MCF 10A (cell line): ENCODE measurements around the gene MINK1. TPM values are rescaled to one million over a fixed set of nuclear protein-coding genes. Genes with fewer than 3 reads are reported as not detected.

Experiments used
- BruUV-seq: library from RNA; stranded (reverse); fragments of 400-500 nt; replicated peaks from 2 replicates; lab custom pipeline; 2021; lab: Mats Ljungman, UMichigan
- CTCF ChIA-PET: fragments of 300-600 bp; sonication (Branson Sonifier 250); formaldehyde crosslinking; extraction: SDS; loops from one replicate; lab custom pipeline; 2021; ENCODE audit warnings: antibody characterized with exemption, inconsistent platforms; lab: Yijun Ruan, JAX
- POLR2A ChIA-PET: fragments of 300-600, 350-650 bp; sonication (Branson Sonifier 250); formaldehyde crosslinking; extraction: SDS; loops from one replicate; lab custom pipeline; 2020; ENCODE audit warnings: antibody characterized with exemption, inconsistent platforms; lab: Yijun Ruan, JAX
- DNase-seq: peaks from one replicate; pipeline ENCODE4 v3.0.0-alpha.2; 2018; ENCODE audit not compliant: unreplicated experiment
- H3K27ac Mint-ChIP-seq: one replicate; pipeline ENCODE4 v1.8.0; 2022; ENCODE audit warnings: mild to moderate bottlenecking, low read depth, mixed read lengths; ENCODE audit not compliant: unreplicated experiment
- H3K27me3 Mint-ChIP-seq: one replicate; pipeline ENCODE4 v1.8.0; 2022; ENCODE audit warnings: mixed read lengths; ENCODE audit not compliant: insufficient read depth, unreplicated experiment
- H3K36me3 Mint-ChIP-seq: one replicate; pipeline ENCODE4 v1.8.0; 2022; ENCODE audit warnings: mild to moderate bottlenecking, moderate library complexity, mixed read lengths; ENCODE audit not compliant: insufficient read depth, unreplicated experiment
- H3K4me1 Mint-ChIP-seq: one replicate; pipeline ENCODE4 v1.8.0; 2022; ENCODE audit warnings: mixed read lengths; ENCODE audit not compliant: insufficient read depth, unreplicated experiment
- H3K4me3 Mint-ChIP-seq: one replicate; pipeline ENCODE4 v1.8.0; 2022; ENCODE audit warnings: mild to moderate bottlenecking, moderate library complexity, mixed read lengths; ENCODE audit not compliant: unreplicated experiment
- H3K9me3 Mint-ChIP-seq: one replicate; pipeline ENCODE4 v1.8.0; 2022; ENCODE audit warnings: mixed read lengths; ENCODE audit not compliant: unreplicated experiment
- intact Hi-C: fragments of 100-400 bp; cut with micrococcal nuclease; formaldehyde crosslinking; loops from 2 replicates; pipeline ENCODE4 v1.14.1; 2022
- total RNA-seq: library from RNA; stranded (reverse); gene quantifications from 2 replicates; pipeline ENCODE4 v1.2.3, GENCODE V29; 2022
- TF ChIP-seq, protein P1 (sequence below): fragments of 200-600 bp; IDR thresholded peaks from one replicate; pipeline ENCODE4 v1.8.0; 2022; ENCODE audit warnings: antibody characterized with exemption, mild to moderate bottlenecking; ENCODE audit not compliant: unreplicated experiment

The MINK1 gene
- total RNA-seq, 1 experiment from 2014 or later: 124 TPM

DNA sequence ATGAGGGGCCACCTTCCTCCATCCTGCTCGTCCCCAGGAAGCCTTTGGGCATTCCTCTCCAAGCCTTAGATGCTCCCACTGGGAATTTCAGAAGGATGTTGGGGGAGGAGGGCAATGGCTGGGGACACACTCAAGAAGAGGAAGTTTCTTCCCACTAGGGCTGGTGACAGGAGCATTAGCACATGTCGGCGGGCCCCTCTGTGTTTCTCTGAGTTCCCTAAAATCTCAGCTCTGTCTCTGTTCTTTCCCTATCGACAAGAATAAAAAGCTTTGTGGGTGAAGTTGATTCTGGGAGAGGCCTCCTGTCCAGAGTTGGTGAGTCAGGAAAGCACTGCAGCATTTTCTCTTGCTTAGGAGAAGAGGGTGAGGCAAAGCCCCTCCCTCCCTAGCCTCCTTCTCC lies 46.5 kb downstream of the MINK1 start:
- ChIA-PET POLR2A (no interaction called here), CTCF (interaction anchor here (0.7 to 12.8 kb wide), 2 partner anchors 92 to 130 kb away, joined by 3 to 88 read pairs; partner anchors contain the start of genes GLTPD2 and VMO1)
- no peaks in the 10 kb centered on the region for H3K27me3 Mint-ChIP-seq
- DNase-seq: no peak
- intact Hi-C loops: no loop called here
- H3K27ac Mint-ChIP-seq: no peak overlapping the region
- TF ChIP-seq, protein P1, sequence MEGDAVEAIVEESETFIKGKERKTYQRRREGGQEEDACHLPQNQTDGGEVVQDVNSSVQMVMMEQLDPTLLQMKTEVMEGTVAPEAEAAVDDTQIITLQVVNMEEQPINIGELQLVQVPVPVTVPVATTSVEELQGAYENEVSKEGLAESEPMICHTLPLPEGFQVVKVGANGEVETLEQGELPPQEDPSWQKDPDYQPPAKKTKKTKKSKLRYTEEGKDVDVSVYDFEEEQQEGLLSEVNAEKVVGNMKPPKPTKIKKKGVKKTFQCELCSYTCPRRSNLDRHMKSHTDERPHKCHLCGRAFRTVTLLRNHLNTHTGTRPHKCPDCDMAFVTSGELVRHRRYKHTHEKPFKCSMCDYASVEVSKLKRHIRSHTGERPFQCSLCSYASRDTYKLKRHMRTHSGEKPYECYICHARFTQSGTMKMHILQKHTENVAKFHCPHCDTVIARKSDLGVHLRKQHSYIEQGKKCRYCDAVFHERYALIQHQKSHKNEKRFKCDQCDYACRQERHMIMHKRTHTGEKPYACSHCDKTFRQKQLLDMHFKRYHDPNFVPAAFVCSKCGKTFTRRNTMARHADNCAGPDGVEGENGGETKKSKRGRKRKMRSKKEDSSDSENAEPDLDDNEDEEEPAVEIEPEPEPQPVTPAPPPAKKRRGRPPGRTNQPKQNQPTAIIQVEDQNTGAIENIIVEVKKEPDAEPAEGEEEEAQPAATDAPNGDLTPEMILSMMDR: no peak
- no peaks in the 10 kb centered on the region for H3K9me3 Mint-ChIP-seq
- H3K4me3 Mint-ChIP-seq: no peak overlapping the region
- peaks cover 6% of the 10 kb centered on the region for H3K4me1 Mint-ChIP-seq
- BruUV-seq: no TSS peak
- H3K36me3 Mint-ChIP-seq: peaks cover 86% of the 10 kb centered on the region

DNA sequence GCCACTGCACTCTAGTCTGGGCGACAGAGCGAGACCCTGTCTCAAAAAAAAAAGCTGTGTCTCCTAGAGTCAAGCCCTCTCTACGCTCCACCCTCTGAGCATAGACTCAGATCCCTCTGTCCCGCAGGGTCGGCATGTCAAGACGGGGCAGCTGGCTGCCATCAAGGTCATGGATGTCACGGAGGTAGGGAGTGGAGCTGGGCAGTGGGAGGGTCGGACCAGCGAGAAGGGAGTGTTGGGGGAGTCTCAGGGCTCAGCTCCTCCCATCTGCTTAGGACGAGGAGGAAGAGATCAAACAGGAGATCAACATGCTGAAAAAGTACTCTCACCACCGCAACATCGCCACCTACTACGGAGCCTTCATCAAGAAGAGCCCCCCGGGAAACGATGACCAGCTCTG lies 47.7 kb downstream of the MINK1 start:
- no TSS peak for BruUV-seq
- no peaks in the 10 kb centered on the region for H3K9me3 Mint-ChIP-seq
- CTCF ChIA-PET: interaction anchor here (0.6 to 12.8 kb wide), 15 partner anchors 13 to 1519 kb away, joined by 3 to 88 read pairs (median 3); partner anchors contain the start of genes ARRB2, GLTPD2, PSMB6 and VMO1

DNA sequence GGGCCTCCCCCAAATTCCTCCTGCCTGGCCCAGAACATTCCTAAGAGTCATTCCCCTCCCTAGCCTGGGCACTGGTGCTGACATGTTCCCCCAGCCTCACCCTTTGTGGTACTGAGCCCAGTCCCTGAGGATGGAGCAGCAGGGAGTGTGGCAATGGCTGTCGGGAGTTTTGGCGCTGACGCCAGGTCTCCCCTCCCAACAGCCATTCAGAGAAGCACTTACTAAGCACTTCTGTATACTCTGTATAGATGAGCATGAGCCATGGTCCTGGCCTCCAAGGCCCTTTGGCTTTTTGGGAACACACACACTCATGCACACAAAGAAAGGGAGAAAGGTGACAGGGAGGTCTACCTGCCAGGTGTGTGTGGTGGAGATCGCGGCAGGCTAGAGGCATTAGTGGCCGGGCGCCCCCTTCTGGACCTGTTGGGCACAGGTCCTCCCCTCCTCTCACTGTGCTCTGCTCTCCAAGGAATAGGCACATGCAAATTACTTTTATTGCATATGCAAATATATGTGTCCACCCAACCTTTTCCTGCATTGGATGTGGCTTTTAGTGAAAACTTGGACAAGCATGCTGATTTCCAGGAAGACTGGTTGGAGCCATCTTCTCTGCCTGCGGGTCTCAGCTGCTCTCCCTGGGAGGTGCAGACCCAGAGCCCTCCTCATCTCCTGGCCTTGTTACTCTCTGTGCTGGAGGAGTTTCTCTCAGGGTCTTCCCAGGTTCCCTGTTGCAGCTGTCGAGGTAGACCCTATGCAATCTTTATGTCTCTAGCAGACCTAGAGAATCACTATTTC lies 48.8 kb downstream of the MINK1 start:
- H3K9me3 Mint-ChIP-seq: no peaks in the 10 kb centered on the region
- no peak overlapping the region for H3K27ac Mint-ChIP-seq
- H3K4me3 Mint-ChIP-seq: no peak overlapping the region
- CTCF ChIA-PET: interaction anchor here (0.6 to 12.8 kb wide), 18 partner anchors 14 to 210 kb away, joined by 3 to 88 read pairs (median 3); partner anchors contain the start of genes GLTPD2 and VMO1
- POLR2A ChIA-PET: interaction anchor here (0.7 to 2.5 kb wide), 8 partner anchors 10 to 92 kb away, joined by 3 to 12 read pairs (median 5); partner anchors contain the start of gene MINK1
- no peaks in the 10 kb centered on the region for H3K27me3 Mint-ChIP-seq
- DNase-seq: peak; percentile 78
- H3K4me1 Mint-ChIP-seq: peaks cover 6% of the 10 kb centered on the region
- TF ChIP-seq, protein P1: peak; percentile 80
- BruUV-seq: no TSS peak
- intact Hi-C loops: loop anchor here (1.0 to 5.0 kb wide), 3 partner anchors 47 to 92 kb away; partner anchors contain the start of gene PLD2
- H3K36me3 Mint-ChIP-seq: peaks cover 90% of the 10 kb centered on the region

More for the DNA sequence above, 47.7 kb downstream of the MINK1 start:
- H3K36me3 Mint-ChIP-seq: peaks cover 90% of the 10 kb centered on the region
- intact Hi-C loops: loop anchor here (5.0 kb wide), 1 partner anchor 74 kb away; the partner anchor contains the start of gene PLD2
- H3K27ac Mint-ChIP-seq: no peak overlapping the region
- POLR2A ChIA-PET: interaction anchor here (0.6 to 2.5 kb wide), 5 partner anchors 22 to 142 kb away, joined by 3 to 12 read pairs (median 7); partner anchors contain the start of gene MINK1
- peaks cover 6% of the 10 kb centered on the region for H3K4me1 Mint-ChIP-seq
- no peak overlapping the region for H3K4me3 Mint-ChIP-seq
- no peaks in the 10 kb centered on the region for H3K27me3 Mint-ChIP-seq
- TF ChIP-seq, protein P1: no peak
- DNase-seq: no peak

DNA sequence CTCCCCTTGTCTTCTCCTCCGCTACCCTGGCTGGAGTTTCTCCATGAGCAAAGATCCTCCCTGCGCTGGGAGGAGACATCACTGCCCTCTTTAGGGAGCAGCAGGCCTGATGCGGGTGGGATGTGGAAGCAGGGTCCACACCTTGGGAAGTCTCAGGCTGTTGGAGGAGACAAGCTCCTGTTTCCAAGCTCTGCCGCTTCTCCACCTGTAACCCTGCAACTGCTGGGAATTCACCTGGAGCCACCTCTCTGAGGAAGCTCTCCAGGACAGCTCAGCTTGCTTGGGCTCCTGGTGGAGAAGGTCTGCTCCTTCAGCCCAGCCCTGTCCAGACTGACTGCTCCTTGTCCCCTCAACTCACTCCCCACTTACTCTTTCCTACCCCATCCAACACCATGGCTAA lies 51.3 kb downstream of the MINK1 start:
- ChIA-PET CTCF (interaction anchor here (1.1 to 12.8 kb wide), 2 partner anchors 17 to 96 kb away, joined by 7 to 88 read pairs; partner anchors contain the start of genes GLTPD2 and VMO1), POLR2A (interaction anchor here (0.6 to 1.9 kb wide), 6 partner anchors 30 to 173 kb away, joined by 3 to 7 read pairs (median 3); partner anchors contain the start of genes PSMB6 and VMO1)
- TF ChIP-seq, protein P1: no peak
- intact Hi-C loops: loop anchor here (5.0 kb wide), 1 partner anchor 77 kb away; the partner anchor contains the start of gene PLD2
- no peaks in the 10 kb centered on the region for H3K9me3 Mint-ChIP-seq
- peaks cover 91% of the 10 kb centered on the region for H3K36me3 Mint-ChIP-seq
- peaks cover 6% of the 10 kb centered on the region for H3K4me1 Mint-ChIP-seq
- no peak overlapping the region for H3K4me3 Mint-ChIP-seq
- no peaks in the 10 kb centered on the region for H3K27me3 Mint-ChIP-seq
- no peak overlapping the region for H3K27ac Mint-ChIP-seq
- BruUV-seq: no TSS peak
- DNase-seq: no peak
